ENCODE measurements around the gene ARID5B. TPM values are rescaled to one million over a fixed set of nuclear protein-coding genes. Genes with fewer than 3 reads are reported as not detected.

ARID5B gene
- total RNA-seq, 2 experiments from 2014 or later = 26.7 to 28.3 TPM

- no peaks in the 10 kb centered on the region for H3K9me3 Mint-ChIP-seq
- no peaks in the 10 kb centered on the region for H3K27me3 Mint-ChIP-seq
- H3K4me3 Mint-ChIP-seq = no peak overlapping the region
- no peak for ATAC-seq
- DNase-seq = no peak
- ChIA-PET POLR2A (interaction anchor here (1.3 to 1.8 kb wide), 2 partner anchors 11 to 16 kb away, joined by 3 to 6 read pairs; no protein-coding TSS in a partner anchor), CTCF (no interaction called here)
- H3K36me3 Mint-ChIP-seq (ENCODE audit: low read depth) = peaks cover 57% of the 10 kb centered on the region
- H3K27ac Mint-ChIP-seq = peak overlapping the region; percentile 6
- intact Hi-C loops (cut with micrococcal nuclease) = no loop called here
- no peak for TF ChIP-seq CTCF (IDR thresholded peaks at IDR 0.05)
- H3K4me1 Mint-ChIP-seq (ENCODE audit: low read depth) = peaks cover 4% of the 10 kb centered on the region
Observed at GRCh38 chr10:62095181-62096122, 194.0 kb downstream of the ARID5B start.

GRCh38 chr10:62096256-62096933, 194.9 kb downstream of the ARID5B start:
- POLR2A ChIA-PET = interaction anchor here (1.3 kb wide), 1 partner anchor 17 kb away, joined by 3 read pairs; no protein-coding TSS in a partner anchor
- TF ChIP-seq CTCF (IDR thresholded peaks at IDR 0.05) = no peak
- Mint-ChIP-seq H3K36me3 (ENCODE audit: low read depth) (peaks cover 47% of the 10 kb centered on the region), H3K4me1 (ENCODE audit: low read depth) (peaks cover 4% of the 10 kb centered on the region), H3K27me3 (no peaks in the 10 kb centered on the region), H3K9me3 (no peaks in the 10 kb centered on the region), H3K27ac (no peak overlapping the region), H3K4me3 (no peak overlapping the region)
- no peak for ATAC-seq
- intact Hi-C loops (cut with micrococcal nuclease) = no loop called here
- no peak for DNase-seq
- CTCF ChIA-PET = no interaction called here

- Mint-ChIP-seq H3K4me1 (ENCODE audit: low read depth) (peaks cover 2% of the 10 kb centered on the region), H3K27ac (peak overlapping the region; percentile 12), H3K27me3 (no peaks in the 10 kb centered on the region), H3K9me3 (no peaks in the 10 kb centered on the region), H3K36me3 (ENCODE audit: low read depth) (peaks cover 29% of the 10 kb centered on the region), H3K4me3 (no peak overlapping the region)
- TF ChIP-seq CTCF (IDR thresholded peaks at IDR 0.05) = no peak
- ChIA-PET CTCF (no interaction called here), POLR2A (interaction anchor here (1.2 kb wide), 1 partner anchor 146 kb away, joined by 4 read pairs; no protein-coding TSS in a partner anchor)
- ATAC-seq (no peak), DNase-seq (no peak)
- intact Hi-C loops (cut with micrococcal nuclease) = no loop called here
Observed at GRCh38 chr10:62098278-62099121, 197.0 kb downstream of the ARID5B start.

DNA sequence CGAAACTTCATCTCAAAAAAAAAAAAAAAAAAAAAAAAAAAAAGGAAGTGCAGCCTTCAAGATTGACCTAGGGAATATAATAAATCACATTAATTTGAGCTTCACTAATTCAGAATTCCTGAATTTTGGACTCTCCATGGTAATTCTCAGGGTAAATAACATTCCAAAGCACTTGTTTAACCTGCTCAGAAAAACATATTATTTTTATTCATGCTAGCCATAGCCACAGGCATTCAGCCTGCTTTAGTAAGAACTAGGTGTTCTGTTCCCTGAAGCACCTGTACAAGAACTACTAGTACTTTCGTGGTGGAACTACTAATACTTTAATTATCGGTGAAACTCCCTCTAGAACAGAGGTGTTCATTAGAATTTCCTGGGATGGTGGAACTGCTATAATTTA, 197.8 kb downstream of the ARID5B start:
- no peak for ATAC-seq
- H3K4me3 Mint-ChIP-seq = no peak overlapping the region
- no peak overlapping the region for H3K27ac Mint-ChIP-seq
- intact Hi-C loops (cut with micrococcal nuclease) = no loop called here
- no peak for DNase-seq
- peaks cover 22% of the 10 kb centered on the region for H3K36me3 Mint-ChIP-seq (ENCODE audit: low read depth)
- ChIA-PET CTCF (no interaction called here), POLR2A (no interaction called here)
- H3K27me3 Mint-ChIP-seq = no peaks in the 10 kb centered on the region
- no peak for TF ChIP-seq CTCF (IDR thresholded peaks at IDR 0.05)
- H3K4me1 Mint-ChIP-seq (ENCODE audit: low read depth) = peaks cover 2% of the 10 kb centered on the region
- no peaks in the 10 kb centered on the region for H3K9me3 Mint-ChIP-seq
